ENCODE data around the gene FLT4.

Gene FLT4

DNA sequence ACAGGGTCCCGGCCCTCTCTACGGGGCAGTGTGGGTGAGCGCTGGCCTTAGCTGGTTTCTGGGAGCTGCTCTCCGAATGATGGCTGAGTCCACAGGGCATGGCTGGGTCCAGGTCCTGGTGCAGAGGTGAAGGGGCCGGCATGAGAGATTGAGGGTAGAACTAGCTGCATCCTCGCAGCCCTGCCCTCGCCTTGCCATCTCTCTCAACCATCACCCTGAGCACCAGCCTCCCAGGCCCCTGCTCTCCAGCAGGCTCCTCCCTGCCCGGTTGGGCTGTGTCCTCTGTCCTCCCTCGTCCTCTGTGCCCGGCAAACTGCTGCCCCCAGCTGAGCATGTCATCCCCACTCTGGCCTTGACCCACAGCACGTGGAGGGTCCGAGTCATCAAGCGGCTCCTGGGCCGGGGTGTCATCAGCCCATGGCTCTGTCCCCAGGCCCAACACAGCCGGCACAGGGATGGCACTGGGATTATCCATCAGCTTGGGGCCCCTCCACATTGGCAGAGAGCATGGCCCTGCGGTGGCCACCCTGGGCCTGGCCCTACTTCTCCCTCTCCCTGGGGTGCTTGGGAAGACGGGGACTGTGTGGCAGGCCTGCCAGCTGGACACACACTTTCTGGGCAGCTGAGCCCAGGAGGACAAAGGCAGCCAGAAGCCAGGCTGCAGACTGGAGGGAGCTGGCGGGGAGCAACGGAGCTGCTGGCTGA lies 8.4 kb downstream of the FLT4 start:
- no peak for DNase-seq

DNA sequence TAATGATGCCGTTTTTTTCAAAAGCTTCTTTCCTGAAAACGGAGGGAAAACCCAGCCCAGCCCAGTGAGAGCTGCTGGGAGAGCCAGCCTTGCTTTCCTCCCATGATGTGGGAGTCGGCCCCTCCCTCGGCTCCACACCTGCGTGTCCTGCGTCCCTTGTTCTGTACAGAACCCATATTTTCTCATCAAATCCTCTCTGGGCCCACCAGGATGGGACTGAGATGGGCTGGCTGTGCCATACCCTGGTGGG lies 8.9 kb downstream of the FLT4 start:
- no peak for DNase-seq

DNA sequence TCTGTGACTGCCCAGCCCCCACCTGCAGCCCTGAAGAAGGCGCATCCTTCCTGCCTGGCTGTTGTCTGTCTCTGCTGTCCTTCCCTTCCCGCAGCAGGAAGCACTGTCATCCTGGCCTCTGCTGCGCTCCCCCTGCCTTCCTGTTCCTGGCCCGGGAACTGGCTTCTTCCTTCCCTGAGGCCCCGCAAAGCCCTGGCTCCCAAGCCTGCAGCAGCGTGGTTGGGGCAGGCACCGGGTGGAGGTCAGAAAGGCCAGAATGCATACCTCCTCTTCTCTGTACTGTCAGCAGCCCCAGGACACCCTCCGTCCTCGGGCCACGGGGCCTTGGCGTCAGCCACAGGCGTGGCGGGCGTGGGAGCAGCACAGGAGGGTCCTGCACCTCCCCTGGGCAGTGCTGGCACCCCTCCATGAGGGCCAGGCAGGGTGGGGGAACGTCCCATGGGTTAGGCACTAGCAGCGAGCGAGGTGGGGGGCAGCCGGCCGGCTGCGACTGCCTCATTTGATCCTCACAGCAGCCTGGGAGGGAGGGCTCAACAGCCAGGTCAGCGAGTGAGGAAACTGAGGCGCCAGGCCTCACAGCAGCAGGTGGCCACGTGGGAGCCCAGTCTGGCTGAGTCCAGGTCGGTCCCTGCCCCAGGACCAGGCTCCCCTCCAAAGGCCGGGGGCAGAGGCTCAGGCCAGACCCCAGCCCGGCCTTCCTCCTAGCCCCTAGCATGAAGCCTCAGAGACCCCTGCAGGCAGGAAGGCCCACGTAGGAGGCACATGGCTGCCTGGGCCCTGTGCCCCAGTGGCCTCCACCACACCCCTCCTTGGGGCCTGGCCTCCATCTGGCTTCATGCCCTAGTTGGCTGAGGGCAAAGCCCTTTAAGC lies 9.4 kb downstream of the FLT4 start:
- no peak for DNase-seq

DNA sequence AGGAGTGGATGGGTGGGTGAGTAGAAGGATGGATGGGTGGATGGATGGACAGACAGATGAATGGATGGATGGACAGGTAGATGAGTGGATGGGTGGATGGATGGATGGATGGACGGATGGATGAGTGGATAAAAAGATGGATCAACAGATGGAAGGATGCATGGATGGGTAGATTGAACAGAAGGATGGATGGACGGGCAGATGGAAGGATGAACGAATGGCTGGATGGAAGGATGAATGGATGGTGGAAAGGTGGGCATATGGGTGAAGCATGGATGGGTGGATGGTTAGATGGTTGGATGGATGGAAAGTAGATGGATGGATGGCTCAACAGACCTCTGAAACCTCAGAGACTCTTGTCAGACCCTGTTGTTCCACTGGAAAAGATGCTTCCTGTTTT lies 10.1 kb downstream of the FLT4 start:
- DNase-seq = no peak

DNA sequence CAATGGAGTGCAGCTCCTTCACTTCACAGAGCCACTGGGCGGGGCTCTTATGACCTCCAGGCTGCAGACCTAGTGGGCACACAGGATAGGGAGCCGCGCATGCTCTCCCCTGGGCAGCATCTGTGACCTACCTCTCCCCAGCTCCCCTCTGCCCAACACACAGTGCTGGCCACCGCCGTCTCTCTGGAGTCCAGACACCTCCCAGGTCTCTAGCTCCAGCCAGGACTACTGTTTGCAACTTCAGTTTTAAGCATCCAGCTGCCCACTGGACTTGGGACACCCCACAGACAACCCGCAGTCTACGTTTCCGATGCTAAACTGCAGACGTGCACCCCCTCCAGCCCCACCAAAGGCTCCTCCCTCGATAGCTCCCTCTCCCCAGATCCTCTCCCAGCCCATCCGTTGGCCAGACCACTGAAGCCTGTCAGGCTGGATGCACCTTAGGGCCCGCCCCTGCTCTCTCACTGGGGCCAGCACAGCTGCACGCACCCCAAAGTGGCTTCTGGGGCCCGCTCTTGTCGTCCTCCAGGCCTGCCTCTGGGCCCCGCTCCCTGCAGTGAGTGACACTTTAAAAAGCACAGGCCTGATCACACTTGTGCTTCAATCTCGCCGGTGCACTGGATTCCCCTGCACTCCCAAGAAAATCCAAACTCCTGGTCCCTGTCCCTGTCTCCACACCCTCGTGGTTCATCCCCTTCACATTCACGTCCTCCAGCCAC lies 11.3 kb downstream of the FLT4 start:
- no peak for DNase-seq

DNA sequence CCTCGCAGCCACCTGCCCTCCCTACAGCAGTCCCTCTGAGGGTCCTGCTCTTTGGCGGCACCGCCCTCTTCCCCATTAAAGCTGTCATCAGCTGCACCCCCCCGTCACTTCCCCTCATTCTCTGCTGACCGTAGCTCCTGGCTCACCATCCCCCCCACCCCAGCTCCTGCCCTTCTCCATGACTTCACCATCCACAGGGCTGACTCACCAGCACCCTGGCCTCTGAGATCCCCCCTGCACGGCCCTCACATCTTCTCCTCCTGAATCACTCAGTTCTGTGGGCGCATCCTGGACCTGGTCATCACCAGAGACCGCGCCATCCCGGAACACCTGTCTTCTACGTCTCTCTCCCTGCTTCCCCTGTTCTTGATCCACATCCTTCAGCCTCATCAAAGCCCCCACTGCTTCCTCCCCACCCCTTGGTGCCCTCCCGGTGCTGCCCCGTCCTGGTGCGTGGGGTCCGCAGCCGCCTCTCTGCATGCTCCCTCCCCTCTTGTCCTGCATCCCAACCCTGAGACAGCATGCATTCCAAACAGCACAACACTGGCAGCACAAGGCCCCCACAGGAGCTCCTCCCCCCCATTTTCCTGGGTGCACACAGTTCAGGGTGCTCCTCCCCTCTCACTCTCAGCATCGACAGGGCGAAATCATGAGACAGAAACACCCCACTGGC lies 12.9 kb downstream of the FLT4 start:
- DNase-seq = no peak

DNA sequence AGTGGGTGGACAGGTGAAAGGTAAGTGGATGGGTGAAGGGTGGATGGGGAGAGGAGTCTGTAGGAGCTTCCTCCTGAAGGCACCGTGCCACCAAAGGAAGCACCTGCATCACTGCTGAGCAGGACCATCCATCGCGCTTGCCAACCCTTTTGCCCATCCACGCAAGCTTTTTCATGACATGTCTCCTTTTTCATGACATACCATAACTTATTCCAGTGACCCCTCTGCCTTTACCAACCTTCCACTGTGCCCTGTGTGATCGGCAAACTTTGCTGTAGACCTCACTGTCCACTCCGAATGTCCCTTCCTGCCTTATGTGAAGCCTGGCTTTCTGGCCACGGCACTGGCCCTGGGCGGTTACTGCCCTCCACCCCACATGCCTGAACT lies 13.4 kb downstream of the FLT4 start:
- DNase-seq = no peak

DNA sequence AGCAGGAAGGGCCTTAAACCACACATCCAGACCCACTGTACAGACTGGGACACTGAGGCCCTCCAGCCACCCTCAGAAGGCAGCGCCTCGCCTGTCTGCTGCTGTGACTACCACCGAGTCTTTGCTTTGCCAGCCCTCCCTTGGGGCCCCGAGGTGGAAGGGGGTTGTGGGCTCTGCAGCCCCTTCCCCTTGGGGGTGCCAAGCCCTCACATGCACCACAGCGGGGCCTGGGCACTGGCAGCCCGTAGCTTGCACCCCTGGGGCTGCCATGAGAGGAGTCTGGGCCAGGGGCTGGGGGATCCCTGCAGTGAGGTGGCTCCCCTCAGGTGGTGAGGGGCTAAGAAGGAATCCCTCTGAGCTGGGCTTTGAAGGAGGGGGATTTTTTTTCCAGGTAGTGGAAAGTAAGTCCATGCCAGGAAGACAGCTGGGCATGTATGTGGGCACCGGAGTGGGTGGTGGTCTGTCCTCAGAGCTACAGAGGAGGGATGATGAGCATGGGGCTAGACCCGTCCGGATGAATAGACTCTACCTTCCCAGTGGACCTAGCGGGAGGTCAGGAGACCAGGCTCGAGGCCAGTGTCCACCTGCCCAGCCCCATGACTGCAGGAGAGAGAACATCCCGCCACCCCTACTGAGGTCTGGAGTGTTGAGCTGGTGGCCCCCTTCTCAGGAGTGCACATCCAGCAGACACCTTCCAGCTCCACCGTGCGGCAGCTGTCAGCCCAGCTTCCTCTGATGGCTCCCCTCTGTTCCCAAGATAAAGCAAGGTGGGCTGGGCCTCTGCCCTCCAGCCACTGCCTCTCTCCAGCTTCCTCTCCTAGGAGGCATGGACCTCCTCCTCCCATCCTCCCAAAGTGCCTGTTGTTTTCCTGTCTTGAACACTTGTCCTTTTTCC lies 15.9 kb downstream of the FLT4 start:
- no peak for DNase-seq

DNA sequence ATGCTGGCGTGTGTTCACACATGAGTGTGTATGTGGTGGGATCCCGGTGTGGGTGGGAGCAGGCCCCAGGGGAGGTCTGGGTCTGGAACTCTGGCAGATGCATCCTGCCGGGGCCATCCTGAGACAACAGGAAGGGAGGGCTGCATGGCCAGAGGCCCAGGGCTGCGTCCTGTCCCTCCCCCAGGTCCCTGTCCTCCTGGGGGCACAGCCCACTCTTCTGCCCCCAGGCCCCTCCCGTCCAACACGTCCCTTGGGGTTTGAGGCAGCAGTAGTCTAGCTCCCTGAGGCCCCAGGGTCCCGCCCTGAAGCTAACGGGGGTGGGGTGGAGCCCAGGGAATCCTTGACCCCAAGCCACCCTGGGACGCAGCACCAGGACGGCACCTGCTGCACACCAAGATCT lies 16.6 kb downstream of the FLT4 start:
- DNase-seq = no peak

DNA sequence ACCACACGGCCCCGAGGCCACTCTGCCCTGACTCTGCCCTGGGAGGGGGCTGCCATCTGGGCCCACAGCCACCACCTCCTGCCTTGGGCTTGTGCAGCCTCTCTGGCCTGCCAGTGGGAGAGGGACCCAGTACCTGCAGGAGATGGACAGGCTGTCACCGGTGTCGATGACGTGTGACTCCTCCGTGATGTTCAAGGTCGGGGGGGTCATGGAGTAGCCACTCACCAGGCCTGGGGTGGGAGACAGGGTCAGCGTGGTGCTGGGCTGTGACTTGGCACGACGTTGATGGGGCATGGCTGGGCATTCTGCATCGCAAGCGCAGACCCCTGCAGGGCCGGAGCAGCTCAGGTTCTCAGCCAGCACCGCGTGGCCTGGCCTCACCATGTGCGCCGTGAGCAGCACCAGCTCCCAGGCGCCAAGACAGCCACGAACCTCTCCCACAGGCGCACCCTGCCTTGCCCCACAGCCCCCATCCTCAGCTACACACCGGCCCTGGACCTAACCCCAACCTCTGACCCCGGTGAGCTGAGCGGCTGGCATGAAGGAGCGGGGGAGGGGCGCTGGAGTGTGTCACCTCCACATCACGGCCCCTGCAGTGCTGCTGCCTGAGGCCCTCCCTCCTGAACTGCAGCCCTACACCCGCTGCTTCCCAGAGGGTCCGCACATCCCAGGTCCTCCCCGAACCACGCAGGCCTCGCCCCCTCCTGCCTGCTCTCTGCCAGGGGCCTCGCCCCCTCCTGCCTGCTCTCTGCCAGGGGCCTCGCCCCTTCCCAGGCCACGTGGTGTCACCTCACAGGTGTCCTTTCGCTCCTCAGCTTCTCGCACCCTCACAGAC lies 17.6 kb downstream of the FLT4 start:
- DNase-seq = peak; percentile 14

DNA sequence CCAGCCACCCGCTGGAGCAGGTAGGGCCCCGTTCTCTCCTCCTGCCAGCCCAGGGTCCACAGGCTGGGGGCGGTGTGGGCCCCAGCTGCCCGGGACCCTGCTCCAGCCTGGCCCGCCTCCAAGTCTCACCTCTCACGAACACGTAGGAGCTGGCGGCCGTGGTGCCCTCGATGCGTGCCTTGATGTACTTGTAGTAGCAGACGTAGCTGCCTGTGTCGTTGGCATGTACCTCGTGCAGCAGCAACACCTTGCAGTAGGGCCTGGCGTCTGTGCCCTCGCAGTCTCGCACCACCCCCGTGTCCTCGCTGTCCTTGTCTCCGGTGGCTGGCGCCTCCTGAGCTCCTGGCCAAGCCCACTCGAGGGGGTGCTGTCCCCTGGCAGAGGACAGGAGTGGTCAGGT lies 19.0 kb downstream of the FLT4 start:
- no peak for DNase-seq

DNA sequence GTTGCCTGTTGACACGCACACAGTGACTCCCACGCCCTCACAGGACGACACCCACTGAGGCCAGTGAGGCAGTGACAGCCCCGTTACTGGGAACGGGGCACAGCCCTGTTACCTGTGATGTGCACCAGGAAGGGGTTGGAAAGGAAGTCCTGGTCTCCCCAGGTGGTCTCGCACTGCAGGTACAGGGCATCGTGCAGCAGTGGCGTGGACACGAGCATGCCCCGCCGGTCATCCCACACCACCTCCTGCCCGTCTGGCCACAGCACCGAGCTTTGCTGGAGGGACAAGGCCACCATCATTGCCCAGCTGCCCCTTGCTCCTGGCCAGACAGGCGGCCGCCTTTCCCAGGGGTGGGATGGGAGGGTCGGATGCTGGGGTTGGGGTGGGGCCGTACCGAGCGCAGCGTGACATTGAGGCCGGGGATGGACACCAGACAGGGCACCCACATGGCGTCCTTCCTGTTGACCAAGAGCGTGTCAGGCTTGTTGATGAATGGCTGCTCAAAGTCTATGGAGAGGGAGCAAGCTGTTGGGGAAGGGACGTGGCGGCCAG lies 19.5 kb downstream of the FLT4 start:
- DNase-seq = no peak

DNA sequence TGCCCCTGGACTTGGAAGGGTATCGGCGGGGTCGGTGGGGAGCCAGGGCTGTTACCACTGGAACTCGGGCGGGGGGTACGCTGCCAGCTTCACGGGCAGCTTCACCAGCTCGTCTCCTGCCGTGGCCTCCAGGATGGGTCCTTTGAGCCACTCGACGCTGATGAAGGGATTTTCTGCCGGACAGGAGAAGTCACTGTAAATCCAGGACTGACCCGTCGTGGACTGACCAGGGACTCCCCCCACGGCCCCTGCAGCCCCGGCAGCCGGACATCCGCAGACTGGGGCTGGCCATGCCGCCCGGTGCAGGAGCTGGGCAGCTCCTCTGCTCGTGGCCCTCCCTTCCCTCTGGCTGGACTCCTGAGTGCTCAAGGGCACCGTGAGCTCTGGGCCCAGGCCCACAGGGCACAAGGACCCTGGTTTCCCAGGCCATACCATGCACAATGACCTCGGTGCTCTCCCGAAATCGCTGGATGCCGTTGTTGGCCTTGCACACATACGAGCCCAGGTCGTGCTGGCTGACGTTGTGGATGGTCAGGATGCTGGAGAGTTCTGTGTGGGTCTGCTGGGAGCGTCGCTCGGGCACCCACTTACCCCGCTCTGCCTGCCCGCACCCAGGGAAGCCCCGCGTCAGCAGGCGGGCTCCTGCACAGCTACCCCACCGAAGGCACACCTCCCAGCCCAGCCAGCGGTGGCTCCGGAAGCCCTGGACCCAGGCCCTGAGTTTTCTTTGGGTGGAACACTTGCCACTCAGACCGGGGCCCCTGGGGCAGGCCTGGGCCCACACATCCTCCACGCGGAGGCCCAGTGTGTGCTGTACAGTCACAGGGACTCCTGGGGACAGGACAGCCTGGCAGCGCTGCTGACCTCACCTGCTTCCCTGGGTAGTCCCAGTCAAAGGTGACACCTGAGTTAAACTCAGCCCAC lies 20.3 kb downstream of the FLT4 start:
- DNase-seq = no peak

DNA sequence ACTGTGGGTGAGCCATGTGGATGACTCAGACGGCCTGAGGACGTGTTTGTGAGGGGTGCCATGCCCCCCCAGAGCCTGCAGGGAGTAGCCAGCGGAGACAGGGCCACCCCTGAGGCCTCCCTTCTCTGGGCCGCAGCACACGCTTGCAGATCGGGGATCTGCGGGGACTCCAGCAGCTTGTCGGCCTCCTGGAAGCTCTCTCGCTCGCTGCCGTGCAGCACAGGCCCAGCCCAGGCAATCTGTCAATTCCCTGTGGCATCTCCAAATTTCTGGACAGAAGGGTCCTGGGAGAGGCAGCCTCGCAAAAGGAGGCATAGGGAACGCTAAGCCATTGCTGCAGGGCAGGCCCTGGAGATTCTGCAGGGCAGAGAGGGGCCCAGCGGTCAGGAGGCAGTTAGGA lies 21.2 kb downstream of the FLT4 start:
- no peak for DNase-seq

DNA sequence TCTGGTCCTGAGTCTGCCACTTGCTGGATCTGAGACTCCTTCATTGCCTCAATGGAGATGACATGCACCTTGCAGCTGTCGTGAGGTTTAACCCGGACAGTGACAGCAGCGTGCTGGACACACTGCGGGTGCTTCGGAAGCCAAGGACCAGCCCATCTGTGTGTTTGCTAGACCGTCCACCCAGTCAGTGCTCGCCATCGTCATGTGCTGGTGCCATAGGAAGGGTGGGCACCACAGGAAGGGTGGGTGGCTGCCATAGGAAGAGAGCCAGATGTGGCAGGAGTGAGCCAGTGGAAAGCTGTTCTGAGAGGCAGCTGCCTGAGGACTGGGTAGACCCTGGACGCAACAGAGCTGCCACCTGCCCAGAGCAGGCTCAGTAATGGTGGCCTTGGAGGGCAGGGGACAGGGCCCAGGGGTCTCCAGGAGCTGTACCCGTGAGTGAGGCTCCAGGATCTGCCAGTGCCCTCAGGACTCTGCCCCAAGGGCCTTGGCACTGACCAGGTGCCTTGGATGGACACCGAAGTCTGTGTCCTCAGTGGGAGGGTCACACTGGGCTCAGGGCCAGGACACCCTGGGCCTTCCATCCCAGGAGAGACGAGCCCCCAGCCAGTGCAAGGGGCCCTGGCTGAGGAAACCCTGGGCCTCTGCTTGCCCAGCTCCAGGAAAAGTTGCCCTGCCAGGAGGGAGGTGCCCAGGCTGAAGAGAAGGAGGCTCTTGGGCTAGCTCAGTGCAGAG lies 21.8 kb downstream of the FLT4 start:
- no peak for DNase-seq

DNA sequence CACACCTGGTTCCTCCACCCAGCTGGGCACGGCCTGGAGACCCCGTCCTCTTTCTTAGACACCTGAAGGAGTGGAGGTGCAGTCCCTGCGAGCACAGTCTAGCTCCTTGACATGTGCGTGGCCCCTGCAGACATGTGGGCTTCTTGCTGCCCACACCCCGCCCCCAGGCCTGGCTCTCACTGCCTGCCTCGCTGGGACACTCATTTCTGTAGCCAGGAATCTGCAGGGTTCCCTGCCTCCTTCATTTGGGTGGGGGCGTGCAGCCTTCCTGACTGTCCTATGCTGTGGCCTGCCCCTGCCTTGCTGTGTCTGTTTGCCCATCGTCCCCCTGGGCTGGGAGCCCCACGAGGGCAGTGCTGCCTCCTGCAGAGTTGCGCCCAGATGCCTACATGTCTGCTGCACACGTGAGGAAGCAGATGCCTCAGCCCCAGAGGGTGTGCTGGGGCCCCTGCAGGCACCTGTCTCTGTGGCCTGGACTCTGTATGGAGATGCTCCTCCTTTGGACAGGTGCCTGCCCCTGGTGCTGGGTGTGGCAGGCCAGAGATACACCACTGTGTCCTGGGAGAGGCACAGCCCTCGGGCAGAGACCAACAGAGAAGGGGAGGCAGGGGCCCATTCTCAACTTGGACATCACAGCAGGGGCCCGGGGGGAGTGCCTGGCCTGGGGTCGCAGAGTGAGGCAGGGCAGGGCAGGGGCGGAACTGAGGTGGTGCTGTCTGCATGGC lies 22.6 kb downstream of the FLT4 start:
- no peak for DNase-seq

DNA sequence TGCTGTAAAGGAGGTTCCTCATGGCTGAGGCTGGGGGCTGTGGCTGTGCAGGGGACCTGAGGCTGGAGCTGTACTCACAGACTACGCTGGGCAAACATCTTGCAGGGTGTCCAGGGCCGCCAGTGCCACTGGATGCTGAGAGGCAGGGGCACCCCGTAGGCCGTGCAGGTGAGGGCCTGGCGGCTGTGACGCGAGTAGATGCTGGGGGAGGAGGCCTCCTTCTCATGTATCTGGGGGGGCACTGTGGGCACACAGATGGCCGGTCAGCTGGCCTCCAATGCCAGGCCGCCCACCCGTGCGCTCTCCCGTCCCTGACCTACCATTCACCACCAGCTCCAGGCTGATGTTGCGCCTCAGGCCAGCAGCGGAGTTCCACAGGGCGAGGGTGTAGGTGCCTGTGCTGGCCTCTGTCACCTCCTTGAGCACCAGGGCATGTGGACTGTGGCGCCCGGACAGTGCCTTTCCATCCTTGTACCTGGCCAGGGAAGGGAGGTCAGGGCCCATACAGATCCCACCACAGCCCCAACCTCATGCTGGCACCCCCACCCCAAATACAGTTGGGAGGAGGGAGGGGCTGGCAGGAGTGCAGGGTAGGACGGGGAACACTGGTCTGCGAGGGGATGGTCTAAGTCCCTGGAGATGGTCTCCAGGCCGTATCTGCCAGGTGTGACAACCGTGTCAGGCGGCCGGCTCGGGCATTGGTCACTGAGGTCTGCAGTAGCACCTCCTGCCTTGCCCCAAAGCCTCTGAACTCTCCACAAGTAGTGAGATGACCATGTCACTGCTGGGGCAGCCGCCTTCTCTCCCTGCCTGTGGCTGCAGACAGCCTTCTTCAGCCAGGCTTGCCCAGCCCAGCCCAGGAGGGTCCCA lies 23.4 kb downstream of the FLT4 start:
- no peak for DNase-seq
